Mesenchymal stem cell (in vitro differentiated cells and primary cell): ENCODE data around the gene PALLD.

Experiments used
- DNase-seq: peaks from one replicate; pipeline ENCODE4 v3.0.0-alpha.2; 2013
- H2AFZ ChIP-seq: one replicate; pipeline ENCODE4 v1.6.1; 2013; ENCODE audit warnings: low read depth, mild to moderate bottlenecking, control low read depth, inconsistent platforms, low read length, moderate library complexity
- H2AK5ac ChIP-seq: 2 replicates; pipeline ENCODE4 v1.6.1; 2013; ENCODE audit warnings: low read length, moderate library complexity, mild to moderate bottlenecking, inconsistent platforms; ENCODE audit not compliant: severe bottlenecking
- H2BK120ac ChIP-seq: one replicate; pipeline ENCODE4 v1.6.1; 2013; ENCODE audit warnings: low read depth, mild to moderate bottlenecking, inconsistent platforms, low read length, moderate library complexity
- H2BK12ac ChIP-seq, 2 experiments: one replicate each; pipeline ENCODE4 v1.6.1; 2013; ENCODE audit warnings: inconsistent platforms in 2 of 2, low read length in 2 of 2, mild to moderate bottlenecking in 2 of 2, moderate library complexity in 2 of 2, control low read depth in 1 of 2
- H2BK15ac ChIP-seq: one replicate; pipeline ENCODE4 v1.6.1; 2013; ENCODE audit warnings: mild to moderate bottlenecking, low read depth, inconsistent platforms; ENCODE audit not compliant: poor library complexity, severe bottlenecking
- H2BK5ac ChIP-seq: 2 replicates; pipeline ENCODE4 v1.6.1; 2013; ENCODE audit warnings: low read depth, mild to moderate bottlenecking, low read length, control low read depth, inconsistent platforms; ENCODE audit not compliant: poor library complexity, severe bottlenecking
- H3K14ac ChIP-seq, 2 experiments: one replicate each; pipeline ENCODE4 v1.6.1; 2013; ENCODE audit warnings: inconsistent platforms in 2 of 2, low read length in 2 of 2, control low read depth in 1 of 2, mild to moderate bottlenecking in 1 of 2, moderate library complexity in 1 of 2
- H3K18ac ChIP-seq, 2 experiments: one replicate each; pipeline ENCODE4 v1.6.1; 2013; ENCODE audit warnings: inconsistent platforms in 2 of 2, low read length in 2 of 2, control low read depth in 1 of 2, low read depth in 1 of 2, mild to moderate bottlenecking in 1 of 2
- H3K23ac ChIP-seq, 2 experiments: one replicate each; pipeline ENCODE4 v1.6.1; 2013; ENCODE audit warnings: inconsistent platforms in 2 of 2, low read length in 2 of 2, mild to moderate bottlenecking in 2 of 2, moderate library complexity in 2 of 2, control low read depth in 1 of 2
- H3K27ac ChIP-seq: 2 replicates; pipeline ENCODE4 v1.5.1; 2013; ENCODE audit warnings: mild to moderate bottlenecking, moderate library complexity, low read length, control low read depth, inconsistent platforms; ENCODE audit not compliant: poor library complexity, severe bottlenecking
- H3K27me3 ChIP-seq, 2 experiments: 2 replicates each; pipeline versions ENCODE4 v1.6.1 to v1.7.0; 2013; ENCODE audit warnings: low read length in 2 of 2, mild to moderate bottlenecking in 2 of 2, moderate library complexity in 2 of 2, control low read depth in 1 of 2, inconsistent platforms in 1 of 2; ENCODE audit not compliant: control insufficient read depth in 1 of 2, insufficient read depth in 1 of 2
- H3K36me3 ChIP-seq, 2 experiments: 2 replicates each; pipeline versions ENCODE4 v1.6.1 to v1.7.0; 2013; ENCODE audit warnings: low read length in 2 of 2, control low read depth in 1 of 2, inconsistent platforms in 1 of 2, low read depth in 1 of 2, mild to moderate bottlenecking in 1 of 2; ENCODE audit not compliant: insufficient read depth in 2 of 2, control insufficient read depth in 1 of 2
- H3K4ac ChIP-seq, 2 experiments: one replicate each; pipeline ENCODE4 v1.6.1; 2013; ENCODE audit warnings: inconsistent platforms in 2 of 2, low read length in 2 of 2, mild to moderate bottlenecking in 2 of 2, moderate library complexity in 2 of 2, control low read depth in 1 of 2, low read depth in 1 of 2
- H3K4me1 ChIP-seq: 2 replicates; pipeline ENCODE4 v1.6.1; 2013; ENCODE audit warnings: low read depth, low read length, control low read depth; ENCODE audit not compliant: control insufficient read depth, insufficient read depth
- H3K4me2 ChIP-seq: 2 replicates; pipeline ENCODE4 v1.6.1; 2013; ENCODE audit warnings: low read length, mild to moderate bottlenecking, inconsistent platforms; ENCODE audit not compliant: poor library complexity, severe bottlenecking
- H3K4me3 ChIP-seq, 2 experiments: 2 replicates each; pipeline versions ENCODE4 v1.5.1 to v1.7.0; 2013; ENCODE audit warnings: low read length in 2 of 2, mild to moderate bottlenecking in 2 of 2, control low read depth in 1 of 2, low read depth in 1 of 2; ENCODE audit not compliant: insufficient read depth in 1 of 2
- H3K79me1 ChIP-seq: replicated peaks from 2 replicates; pipeline ENCODE4 v1.6.1; 2013; ENCODE audit warnings: mild to moderate bottlenecking, control low read depth, low read length, inconsistent platforms; ENCODE audit not compliant: poor library complexity, severe bottlenecking
- H3K9ac ChIP-seq: 2 replicates; pipeline ENCODE4 v1.7.0; 2013; ENCODE audit warnings: mild to moderate bottlenecking, low read length, moderate library complexity
- H3K9me3 ChIP-seq: 2 replicates; pipeline ENCODE4 v1.7.0; 2013; ENCODE audit warnings: mild to moderate bottlenecking, low read length; ENCODE audit not compliant: control insufficient read depth
- H4K8ac ChIP-seq: one replicate; pipeline ENCODE4 v1.6.1; 2013; ENCODE audit warnings: inconsistent platforms, mild to moderate bottlenecking, low read length, moderate library complexity
- H4K91ac ChIP-seq: one replicate; pipeline ENCODE4 v1.6.1; 2013; ENCODE audit warnings: mild to moderate bottlenecking, low read length, inconsistent platforms
- WGBS: methylation state at CpG from one replicate; pipeline ENCODE4 v1.1.7; 2013; ENCODE audit warnings: mixed read lengths; 5-methylcytosine and 5-hydroxymethylcytosine counted together

PALLD gene

GRCh38 chr4:168795346-168795745 lies 298.5 kb downstream of the PALLD start:
- Histone ChIP-seq H3K36me3 (peaks cover 0 to 6% of the 10 kb centered on the region in 2 experiments), H3K14ac (no peak overlapping the region), H3K4me3 (no peak overlapping the region), H3K27ac (peak overlapping the region; percentile 98), H3K23ac (no peak overlapping the region), H4K91ac (no peak overlapping the region), H3K79me1 (peaks cover 10% of the 10 kb centered on the region), H3K4me2 (no peak overlapping the region), H4K8ac (no peak overlapping the region), H2AFZ (no peak overlapping the region), H3K9ac (no peak overlapping the region), H2BK120ac (no peak overlapping the region), H3K9me3 (no peaks in the 10 kb centered on the region), H2BK12ac (no peak overlapping the region), H2AK5ac (peak overlapping the region; percentile 33), H3K27me3 (no peaks in the 10 kb centered on the region), H2BK5ac (peak overlapping the region; percentile 15), H3K4me1 (peaks cover 15% of the 10 kb centered on the region), H3K4ac (no peak overlapping the region), H3K18ac (no peak overlapping the region), H2BK15ac (no peak overlapping the region)
- no CpG with 5 or more reads among the region's 1 CpG for WGBS
- no peak for DNase-seq

- no peak overlapping the region for H3K23ac ChIP-seq
- DNase-seq = peak; percentile 81
- H3K9me3 ChIP-seq = no peaks in the 10 kb centered on the region
- WGBS = 26% methylated on average over 4 of the region's 5 CpGs
- peaks cover 0 to 6% of the 10 kb centered on the region in 2 experiments for H3K36me3 ChIP-seq
- H3K4ac ChIP-seq = no peak overlapping the region
- no peak overlapping the region for H3K14ac ChIP-seq
- no peak overlapping the region for H2AK5ac ChIP-seq
- H2BK5ac ChIP-seq = no peak overlapping the region
- peaks cover 12% of the 10 kb centered on the region for H3K4me1 ChIP-seq
- no peak overlapping the region for H2BK120ac ChIP-seq
- no peak overlapping the region for H4K8ac ChIP-seq
- no peak overlapping the region for H3K4me3 ChIP-seq
- H2AFZ ChIP-seq = no peak overlapping the region
- no peak overlapping the region for H2BK15ac ChIP-seq
- H3K27me3 ChIP-seq = no peaks in the 10 kb centered on the region
- H3K4me2 ChIP-seq = no peak overlapping the region
- peak overlapping the region; percentile 46 for H3K9ac ChIP-seq
- peak overlapping the region; percentile 4 for H4K91ac ChIP-seq
- peaks cover 8% of the 10 kb centered on the region for H3K79me1 ChIP-seq
- H3K27ac ChIP-seq = peak overlapping the region; percentile 98
- peak overlapping the region; percentile 82 to 83 for H2BK12ac ChIP-seq
- H3K18ac ChIP-seq = peak overlapping the region in 1 of 2 experiments; percentile 73
Observed at GRCh38 chr4:168796362-168797106, 299.7 kb downstream of the PALLD start.

- Histone ChIP-seq H3K4me2 (no peak overlapping the region), H3K23ac (no peak overlapping the region), H3K14ac (no peak overlapping the region), H3K4ac (no peak overlapping the region), H4K8ac (no peak overlapping the region), H2AFZ (no peak overlapping the region), H3K9ac (peak overlapping the region; percentile 46), H3K18ac (no peak overlapping the region), H2BK15ac (no peak overlapping the region), H2AK5ac (no peak overlapping the region), H3K79me1 (peaks cover 8% of the 10 kb centered on the region), H3K27ac (peak overlapping the region; percentile 98), H3K27me3 (no peaks in the 10 kb centered on the region), H3K4me1 (peaks cover 12% of the 10 kb centered on the region), H2BK5ac (no peak overlapping the region), H2BK12ac (no peak overlapping the region), H3K9me3 (no peaks in the 10 kb centered on the region), H4K91ac (no peak overlapping the region), H3K36me3 (peaks cover 0 to 6% of the 10 kb centered on the region in 2 experiments), H3K4me3 (no peak overlapping the region), H2BK120ac (no peak overlapping the region)
- peak; percentile 91 for DNase-seq
- WGBS = 0% methylated on average over 2 of the region's 4 CpGs
Observed at GRCh38 chr4:168797194-168797593, 300.3 kb downstream of the PALLD start.

DNA sequence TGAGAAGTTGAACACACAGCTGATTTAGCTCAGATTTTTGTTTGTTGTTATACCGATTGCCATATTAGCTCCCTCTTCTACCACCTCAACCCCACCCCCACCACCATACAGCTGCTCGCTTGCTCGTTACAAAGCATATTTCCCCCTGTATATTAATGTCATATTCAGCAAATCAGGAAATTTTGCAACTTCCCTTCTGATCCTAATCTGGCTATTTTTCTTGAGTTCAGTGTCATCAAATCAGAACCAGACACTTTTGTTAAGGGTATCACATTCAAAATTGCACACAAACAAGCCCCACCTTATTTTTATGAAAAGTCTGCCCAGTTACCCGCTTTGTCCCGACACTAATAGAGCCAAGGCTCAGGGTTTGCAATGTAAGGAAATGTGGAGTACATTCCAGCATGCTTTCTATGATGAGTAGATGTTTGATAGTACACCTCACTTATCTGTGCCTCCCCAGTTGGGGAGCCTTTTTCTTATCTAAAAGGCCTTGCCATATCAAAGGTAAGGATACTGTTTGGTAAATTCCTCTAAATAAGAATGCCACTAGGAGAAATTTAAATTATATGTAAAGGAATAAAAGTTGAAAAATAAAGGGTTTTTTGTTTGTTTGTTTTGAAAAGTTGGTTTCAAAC lies 301.0 kb downstream of the PALLD start:
- Histone ChIP-seq H3K9me3 (no peaks in the 10 kb centered on the region), H3K14ac (no peak overlapping the region), H4K8ac (no peak overlapping the region), H4K91ac (no peak overlapping the region), H2AFZ (no peak overlapping the region), H3K4me1 (peaks cover 12% of the 10 kb centered on the region), H3K27ac (peak overlapping the region; percentile 98), H2BK5ac (no peak overlapping the region), H3K27me3 (no peaks in the 10 kb centered on the region), H2BK120ac (no peak overlapping the region), H2BK15ac (peak overlapping the region; percentile 52), H3K36me3 (peaks cover 0 to 6% of the 10 kb centered on the region in 2 experiments), H3K18ac (no peak overlapping the region), H2BK12ac (no peak overlapping the region), H3K23ac (no peak overlapping the region), H3K79me1 (peaks cover 8% of the 10 kb centered on the region), H3K4ac (no peak overlapping the region), H3K4me3 (no peak overlapping the region), H2AK5ac (peak overlapping the region; percentile 95), H3K4me2 (no peak overlapping the region), H3K9ac (no peak overlapping the region)
- peak; percentile 8 for DNase-seq
- WGBS = 71% methylated on average over 5 of the region's 5 CpGs
